Loucy (cell line): ENCODE results near the gene NACA.

Experiments used
- CTCF ChIP-seq: fragments of 200-600 bp; sonication (generic); conservative IDR thresholded peaks from 2 replicates; pipeline ENCODE4 v1.5.1; 2014; ENCODE audit warnings: mild to moderate bottlenecking, antibody characterized with exemption, low read length
- EZH2phosphoT487 ChIP-seq: fragments of 200-600 bp; IDR thresholded peaks from 2 replicates; pipeline ENCODE4 v1.6.1; 2018; ENCODE audit warnings: antibody characterized with exemption, mild to moderate bottlenecking, moderate library complexity, borderline replicate concordance

GRCh38 chr12:56759263-56759908 is 34.3 kb upstream of the NACA start:
- no peak for TF ChIP-seq CTCF
- no peak for TF ChIP-seq EZH2phosphoT487
